Measurements from ENCODE around the gene PNMA6E. TPM values are rescaled to one million over a fixed set of nuclear protein-coding genes. Genes with fewer than 3 reads are reported as not detected.

PNMA6E gene
- total RNA-seq, 1 donor from 2014 or later: not detected

DNA sequence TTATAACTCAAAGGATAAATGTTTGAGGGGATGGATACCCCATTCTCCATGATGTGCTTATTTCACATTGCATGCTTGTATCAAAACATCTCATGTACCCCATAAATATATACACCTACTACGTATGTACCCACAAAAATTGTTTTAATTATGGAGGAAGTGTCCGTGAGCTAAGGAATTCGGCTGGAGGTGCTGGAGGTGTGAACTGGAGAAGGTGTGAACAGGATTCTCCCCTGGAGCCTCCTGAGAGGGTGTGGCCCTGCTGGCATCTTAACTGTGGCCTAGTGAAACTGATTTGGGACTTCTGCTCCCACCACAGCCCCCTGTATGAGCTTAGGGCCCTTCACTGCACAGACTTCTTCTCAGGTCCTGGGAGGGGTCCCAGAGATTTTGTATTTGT lies 23.4 kb downstream of the PNMA6E start:
- H3K4me1 ChIP-seq: peaks cover 5% of the 10 kb centered on the region
- H3K9me3 ChIP-seq: no peaks in the 10 kb centered on the region
- no peaks in the 10 kb centered on the region for H3K36me3 ChIP-seq
- no peak overlapping the region for H3K4me3 ChIP-seq
- no peak overlapping the region for H3K27ac ChIP-seq
- intact Hi-C loops (cut with DNase I): no loop called here
- H3K27me3 ChIP-seq: no peaks in the 10 kb centered on the region
- DNase-seq (ENCODE audit: extremely low spot score in 2 of 2): no peak
- TF ChIP-seq POLR2A (IDR thresholded peaks at IDR 0.05): no peak
- TF ChIP-seq, protein P1, sequence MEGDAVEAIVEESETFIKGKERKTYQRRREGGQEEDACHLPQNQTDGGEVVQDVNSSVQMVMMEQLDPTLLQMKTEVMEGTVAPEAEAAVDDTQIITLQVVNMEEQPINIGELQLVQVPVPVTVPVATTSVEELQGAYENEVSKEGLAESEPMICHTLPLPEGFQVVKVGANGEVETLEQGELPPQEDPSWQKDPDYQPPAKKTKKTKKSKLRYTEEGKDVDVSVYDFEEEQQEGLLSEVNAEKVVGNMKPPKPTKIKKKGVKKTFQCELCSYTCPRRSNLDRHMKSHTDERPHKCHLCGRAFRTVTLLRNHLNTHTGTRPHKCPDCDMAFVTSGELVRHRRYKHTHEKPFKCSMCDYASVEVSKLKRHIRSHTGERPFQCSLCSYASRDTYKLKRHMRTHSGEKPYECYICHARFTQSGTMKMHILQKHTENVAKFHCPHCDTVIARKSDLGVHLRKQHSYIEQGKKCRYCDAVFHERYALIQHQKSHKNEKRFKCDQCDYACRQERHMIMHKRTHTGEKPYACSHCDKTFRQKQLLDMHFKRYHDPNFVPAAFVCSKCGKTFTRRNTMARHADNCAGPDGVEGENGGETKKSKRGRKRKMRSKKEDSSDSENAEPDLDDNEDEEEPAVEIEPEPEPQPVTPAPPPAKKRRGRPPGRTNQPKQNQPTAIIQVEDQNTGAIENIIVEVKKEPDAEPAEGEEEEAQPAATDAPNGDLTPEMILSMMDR (IDR thresholded peaks at IDR 0.05): no peak
- no peak for TF ChIP-seq POLR2AphosphoS5 (IDR thresholded peaks at IDR 0.05; ENCODE audit: insufficient read depth in 1 of 2, low read depth in 1 of 2)

DNA sequence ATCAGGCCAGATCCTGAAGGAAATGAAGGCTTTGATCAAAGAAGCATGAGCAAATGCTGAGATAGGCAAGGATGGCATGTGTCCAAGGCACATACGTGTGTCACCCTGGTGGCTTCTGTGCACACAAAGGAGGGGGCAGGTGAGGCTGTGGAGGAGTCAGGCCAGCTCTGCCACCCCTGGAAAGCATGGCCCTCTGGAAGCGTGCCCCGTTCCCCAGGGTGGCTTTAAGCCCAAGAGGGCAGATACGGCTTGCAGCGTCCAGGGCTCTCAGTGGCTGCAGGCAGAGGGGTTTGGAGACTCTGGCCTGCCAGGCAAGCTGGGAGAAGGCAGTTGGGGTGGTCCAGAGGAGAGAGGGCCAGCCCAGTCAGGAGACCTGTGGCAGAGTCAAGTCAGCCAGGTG lies 25.6 kb downstream of the PNMA6E start:
- no peaks in the 10 kb centered on the region for H3K36me3 ChIP-seq
- DNase-seq (ENCODE audit: extremely low spot score in 2 of 2): no peak
- H3K27ac ChIP-seq: no peak overlapping the region
- H3K4me3 ChIP-seq: no peak overlapping the region
- no peaks in the 10 kb centered on the region for H3K27me3 ChIP-seq
- no peaks in the 10 kb centered on the region for H3K4me1 ChIP-seq
- TF ChIP-seq POLR2A (IDR thresholded peaks at IDR 0.05) (no peak), POLR2AphosphoS5 (IDR thresholded peaks at IDR 0.05; ENCODE audit: insufficient read depth in 1 of 2, low read depth in 1 of 2) (no peak)
- TF ChIP-seq, protein P1 (IDR thresholded peaks at IDR 0.05): no peak
- H3K9me3 ChIP-seq: no peaks in the 10 kb centered on the region
- intact Hi-C loops (cut with DNase I): no loop called here

DNA sequence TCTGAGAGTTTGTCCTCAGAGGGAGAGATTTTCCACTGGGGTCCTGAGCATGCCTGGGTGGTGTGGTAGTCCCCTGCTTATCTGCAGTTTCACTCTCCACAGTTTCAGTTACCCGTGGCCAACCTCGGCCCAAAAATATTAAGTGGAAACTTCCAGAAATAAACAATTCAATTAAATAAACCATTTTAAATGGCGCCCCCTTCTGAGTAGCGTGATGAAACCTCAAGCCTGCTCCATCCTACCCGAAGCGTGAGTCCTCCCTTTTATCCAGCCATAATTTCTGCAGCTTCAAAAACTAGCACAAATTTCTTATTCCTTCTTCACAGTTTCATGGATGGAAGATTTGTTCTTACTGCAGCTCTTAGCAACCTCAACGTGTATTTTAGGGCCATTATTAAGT lies 26.7 kb downstream of the PNMA6E start:
- no peaks in the 10 kb centered on the region for H3K9me3 ChIP-seq
- TF ChIP-seq POLR2A (IDR thresholded peaks at IDR 0.05) (no peak), POLR2AphosphoS5 (IDR thresholded peaks at IDR 0.05; ENCODE audit: insufficient read depth in 1 of 2, low read depth in 1 of 2) (no peak)
- TF ChIP-seq, protein P1 (IDR thresholded peaks at IDR 0.05): no peak
- intact Hi-C loops (cut with DNase I): no loop called here

DNA sequence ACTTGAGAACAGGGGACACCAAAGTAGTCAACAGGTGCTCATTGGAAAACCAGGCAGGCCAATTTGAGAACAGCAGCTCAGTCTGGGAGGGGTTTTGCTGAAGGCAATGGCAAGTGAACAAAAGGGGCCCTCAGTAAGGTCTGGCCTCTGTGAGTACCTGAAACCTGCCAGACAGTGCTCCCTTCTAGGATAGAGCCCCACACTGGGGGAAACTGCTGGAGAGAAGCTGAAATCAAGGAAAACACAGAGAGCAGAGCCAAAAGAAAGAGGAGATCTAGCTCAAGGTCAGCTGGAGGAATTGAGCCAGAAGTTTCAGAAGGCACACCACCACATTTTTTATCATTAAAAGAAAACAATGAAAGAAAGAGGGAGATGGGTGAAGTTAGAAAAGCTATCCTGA lies 28.2 kb downstream of the PNMA6E start:
- H3K27me3 ChIP-seq: no peaks in the 10 kb centered on the region
- DNase-seq (ENCODE audit: extremely low spot score in 2 of 2): peak in 1 of 2 donors; percentile 74
- intact Hi-C loops (cut with DNase I): no loop called here
- TF ChIP-seq POLR2A (IDR thresholded peaks at IDR 0.05) (no peak), POLR2AphosphoS5 (IDR thresholded peaks at IDR 0.05; ENCODE audit: insufficient read depth in 1 of 2, low read depth in 1 of 2) (no peak)
- TF ChIP-seq, protein P1 (IDR thresholded peaks at IDR 0.05): no peak
- H3K36me3 ChIP-seq: no peaks in the 10 kb centered on the region
- H3K9me3 ChIP-seq: no peaks in the 10 kb centered on the region
- H3K27ac ChIP-seq: no peak overlapping the region
- no peaks in the 10 kb centered on the region for H3K4me1 ChIP-seq
- H3K4me3 ChIP-seq: no peak overlapping the region

More for the DNA sequence above, 26.7 kb downstream of the PNMA6E start:
- Histone ChIP-seq H3K4me1 (no peaks in the 10 kb centered on the region), H3K4me3 (no peak overlapping the region), H3K36me3 (no peaks in the 10 kb centered on the region), H3K27me3 (no peaks in the 10 kb centered on the region), H3K27ac (no peak overlapping the region)
- DNase-seq (ENCODE audit: extremely low spot score in 2 of 2): peak in 1 of 2 donors; percentile 9

DNA sequence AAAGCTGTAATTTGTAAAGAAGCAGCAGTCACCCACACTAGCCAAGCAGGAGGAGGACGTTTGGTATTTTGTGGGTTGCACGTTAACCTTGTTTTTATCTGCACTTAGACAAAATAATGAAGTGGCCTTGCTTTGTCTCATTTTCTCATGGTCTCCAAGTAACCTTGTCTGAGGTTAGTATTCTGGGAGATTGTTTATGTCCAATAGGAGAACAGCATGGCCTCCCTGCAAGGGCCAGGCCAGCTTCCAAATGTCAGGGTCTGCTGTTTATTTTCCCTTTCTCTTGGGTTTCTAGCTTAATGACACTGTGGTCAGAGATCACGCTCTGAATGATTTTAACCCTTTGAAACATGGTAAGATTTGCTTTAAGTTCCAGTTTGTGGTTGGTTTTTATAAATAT lies 29.9 kb downstream of the PNMA6E start:
- H3K4me1 ChIP-seq: no peaks in the 10 kb centered on the region
- no peak overlapping the region for H3K27ac ChIP-seq
- intact Hi-C loops (cut with DNase I): no loop called here
- no peaks in the 10 kb centered on the region for H3K9me3 ChIP-seq
- no peaks in the 10 kb centered on the region for H3K27me3 ChIP-seq
- no peaks in the 10 kb centered on the region for H3K36me3 ChIP-seq
- TF ChIP-seq POLR2A (IDR thresholded peaks at IDR 0.05) (no peak), POLR2AphosphoS5 (IDR thresholded peaks at IDR 0.05; ENCODE audit: insufficient read depth in 1 of 2, low read depth in 1 of 2) (no peak)
- TF ChIP-seq, protein P1 (IDR thresholded peaks at IDR 0.05): no peak
- no peak overlapping the region for H3K4me3 ChIP-seq
- DNase-seq (ENCODE audit: extremely low spot score in 2 of 2): peak in 1 of 2 donors; percentile 12

All from vagina (tissue), 2 donors.